HG03521 (cell line): ENCODE results near the gene CDAN1.
"Not testable (repeated sequence)": the region's sequence is repeated elsewhere in the genome, so short reads cannot be mapped to it uniquely, and the experiment has no call there.

Experiments used
- ATAC-seq: cut with Tn5 transposase; IDR thresholded peaks from one replicate; pipeline ENCODE4 v1.9.1; 2021; ENCODE audit warnings: mild to moderate bottlenecking, moderate library complexity; ENCODE audit not compliant: unreplicated experiment

Gene CDAN1

GRCh38 chr15:42710662-42711061 is 26.3 kb downstream of the CDAN1 start:
- no peak for ATAC-seq

DNA sequence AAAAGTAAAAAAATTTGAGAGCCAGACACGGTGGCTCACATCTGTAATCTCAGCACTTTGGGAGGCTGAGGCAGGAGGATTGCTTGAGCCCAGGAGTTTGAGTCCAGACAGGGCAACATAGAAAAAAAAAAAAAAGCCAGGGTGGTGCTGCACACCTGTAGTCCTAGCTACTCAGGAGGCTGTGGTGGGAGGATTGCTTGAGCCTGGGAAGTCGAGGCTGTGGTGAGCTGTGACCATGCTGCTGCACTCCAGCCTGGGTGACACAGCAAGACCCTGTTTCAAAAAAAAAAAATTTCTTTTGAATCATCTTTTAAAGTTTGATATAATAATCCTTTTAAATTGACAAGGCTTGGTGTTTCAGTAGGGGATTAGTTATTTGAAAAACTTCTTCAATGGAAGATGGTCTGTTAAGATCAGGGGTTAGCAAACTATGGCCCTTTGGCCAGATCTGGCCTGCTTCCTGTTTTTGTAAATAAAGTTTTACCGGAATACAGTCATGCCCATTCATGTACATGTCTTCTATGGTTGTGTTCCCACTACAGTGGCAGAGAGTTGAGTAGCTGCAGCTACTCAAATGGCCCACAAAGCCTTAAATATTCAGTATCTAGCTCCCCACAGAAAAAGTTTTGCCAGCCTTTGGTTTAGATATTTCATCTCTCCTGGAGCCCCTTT is 28.9 kb downstream of the CDAN1 start:
- no peak for ATAC-seq

- no peak for ATAC-seq
These were observed 29.9 kb downstream of the CDAN1 start for GRCh38 chr15:42707068-42707467.

GRCh38 chr15:42705336-42705735 is 31.6 kb downstream of the CDAN1 start:
- no peak for ATAC-seq

GRCh38 chr15:42704492-42704926 is 32.4 kb downstream of the CDAN1 start:
- ATAC-seq: no peak

DNA sequence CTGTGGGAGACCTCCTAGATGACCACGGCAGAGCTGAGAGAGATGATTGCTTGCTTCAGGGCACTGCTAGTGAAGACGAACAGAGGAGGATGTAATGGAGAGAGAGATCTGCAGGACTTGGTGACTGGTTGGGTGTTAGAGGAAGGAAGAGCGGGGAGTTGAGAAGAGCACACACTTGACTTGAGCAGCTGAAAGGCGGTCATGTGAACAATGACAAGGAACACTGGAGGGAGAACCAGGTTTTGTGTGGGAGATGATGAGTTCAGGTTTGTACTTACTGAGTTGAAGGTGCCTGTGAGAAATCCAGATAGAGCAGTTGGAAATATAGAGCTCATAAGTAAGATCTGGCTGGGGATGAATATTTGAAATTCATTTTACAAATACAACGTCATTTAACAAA is 40.3 kb downstream of the CDAN1 start:
- ATAC-seq: no peak

DNA sequence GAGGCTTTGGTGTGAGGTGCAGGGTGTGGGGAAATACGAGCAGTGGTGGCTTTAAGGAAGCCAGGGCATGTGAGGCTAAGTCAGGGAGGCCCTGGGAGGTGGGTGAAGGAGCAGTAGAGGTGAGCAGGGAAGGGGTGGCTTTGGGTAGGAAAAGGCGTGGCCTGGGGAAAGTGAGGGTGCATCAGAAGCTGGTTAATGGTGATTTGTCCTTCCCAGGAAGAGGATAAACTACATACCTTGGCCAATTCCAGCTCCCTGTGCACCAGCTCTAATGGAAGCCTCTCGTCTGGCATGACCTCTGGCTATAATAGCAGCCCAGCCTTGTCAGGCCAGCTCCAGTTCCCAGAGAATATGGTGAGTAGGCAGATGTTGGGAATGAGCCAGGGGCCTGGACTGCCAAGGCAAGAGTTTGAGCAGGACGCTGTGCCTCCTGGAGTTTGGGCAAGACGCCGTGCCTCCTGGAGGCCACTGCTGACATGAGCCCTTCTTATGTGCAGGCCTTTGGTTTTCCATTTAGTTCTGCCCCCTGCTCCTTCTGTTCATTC is 41.3 kb downstream of the CDAN1 start:
- ATAC-seq: no peak

DNA sequence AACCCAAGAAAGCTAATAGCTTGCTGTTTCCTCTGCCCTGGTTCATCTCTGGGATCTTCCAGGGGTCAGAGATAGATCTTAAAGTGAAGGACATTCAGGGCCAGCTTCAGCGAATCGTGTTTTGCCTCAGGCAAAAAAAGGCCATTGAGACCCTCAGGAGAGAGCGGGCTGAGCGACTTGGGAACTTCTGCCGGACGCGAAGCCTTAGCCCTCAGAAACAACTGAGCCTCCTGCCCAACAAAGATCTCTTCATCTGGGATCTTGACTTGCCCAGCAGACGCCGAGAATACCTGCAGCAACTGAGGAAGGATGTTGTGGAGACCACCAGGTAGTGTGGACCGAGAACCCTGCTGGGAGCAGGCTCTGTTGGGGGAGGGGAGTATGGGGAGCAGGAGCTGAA is 42.5 kb downstream of the CDAN1 start:
- ATAC-seq: no peak

- ATAC-seq: no peak
These were observed 43.0 kb downstream of the CDAN1 start for GRCh38 chr15:42693942-42694341.

- no peak for ATAC-seq
These were observed 43.4 kb downstream of the CDAN1 start for GRCh38 chr15:42693496-42693895.

DNA sequence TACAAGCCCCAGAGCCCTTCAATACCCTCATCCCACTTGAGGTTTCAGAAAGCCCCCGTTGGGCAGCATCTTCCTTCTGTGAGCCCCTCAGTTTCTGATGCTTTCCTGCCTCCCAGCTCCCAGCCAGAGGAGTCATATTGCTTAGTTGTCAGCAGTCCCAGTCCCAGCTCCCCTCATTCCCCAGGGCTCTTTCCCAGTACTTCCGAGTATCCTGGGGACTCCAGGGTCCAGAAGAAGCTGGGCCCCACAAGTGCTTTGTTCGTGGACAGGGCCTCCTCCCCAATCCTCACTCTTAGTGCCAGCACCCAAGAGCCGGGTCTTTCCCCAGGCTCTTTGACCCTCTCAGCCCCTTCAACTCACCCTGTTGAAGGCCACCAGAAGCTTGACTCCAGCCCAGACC is 43.9 kb downstream of the CDAN1 start:
- no peak for ATAC-seq

DNA sequence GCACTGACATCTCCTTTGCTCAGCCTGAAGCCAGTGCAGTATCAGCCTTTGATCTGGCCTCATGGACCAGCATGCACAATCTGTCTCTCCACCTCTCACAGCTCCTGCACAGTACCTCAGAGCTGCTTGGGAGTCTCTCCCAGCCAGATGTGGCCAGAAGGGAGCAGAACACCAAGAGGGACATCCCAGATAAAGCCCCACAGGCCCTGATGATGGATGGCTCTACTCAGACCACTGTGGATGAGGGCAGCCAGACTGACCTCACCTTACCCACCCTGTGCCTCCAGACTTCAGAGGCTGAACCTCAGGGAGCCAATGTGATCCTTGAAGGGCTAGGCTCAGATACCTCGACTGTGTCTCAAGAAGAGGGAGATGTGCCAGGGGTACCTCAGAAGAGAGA is 44.4 kb downstream of the CDAN1 start:
- ATAC-seq: no peak

GRCh38 chr15:42691770-42692169 is 45.2 kb downstream of the CDAN1 start:
- no peak for ATAC-seq

GRCh38 chr15:42691308-42691707 is 45.6 kb downstream of the CDAN1 start:
- ATAC-seq: no peak

GRCh38 chr15:42688301-42688700 is 48.6 kb downstream of the CDAN1 start:
- no peak for ATAC-seq

GRCh38 chr15:42687740-42688139 is 49.2 kb downstream of the CDAN1 start:
- ATAC-seq: no peak

GRCh38 chr15:42686281-42686680 is 50.6 kb downstream of the CDAN1 start:
- ATAC-seq: no peak

DNA sequence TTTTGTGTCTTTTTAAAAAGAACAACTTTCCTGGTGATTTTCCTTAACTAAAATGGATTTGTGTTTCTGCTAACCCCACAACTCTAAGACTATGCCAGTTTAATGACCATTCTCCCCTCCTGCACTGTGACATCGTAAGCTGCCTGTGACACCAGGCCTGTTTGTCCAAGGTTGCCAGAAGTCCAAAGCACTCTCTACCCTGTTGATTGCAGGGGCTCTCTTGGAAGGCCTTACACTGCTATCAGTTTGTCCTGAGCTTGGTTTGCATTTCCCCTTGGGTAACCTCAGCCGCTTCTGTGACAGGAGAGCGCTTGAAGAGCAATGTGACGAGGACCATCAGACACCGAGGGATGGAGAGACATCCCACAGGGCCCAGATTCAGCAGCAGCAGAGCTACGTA is 55.8 kb downstream of the CDAN1 start:
- no peak for ATAC-seq

DNA sequence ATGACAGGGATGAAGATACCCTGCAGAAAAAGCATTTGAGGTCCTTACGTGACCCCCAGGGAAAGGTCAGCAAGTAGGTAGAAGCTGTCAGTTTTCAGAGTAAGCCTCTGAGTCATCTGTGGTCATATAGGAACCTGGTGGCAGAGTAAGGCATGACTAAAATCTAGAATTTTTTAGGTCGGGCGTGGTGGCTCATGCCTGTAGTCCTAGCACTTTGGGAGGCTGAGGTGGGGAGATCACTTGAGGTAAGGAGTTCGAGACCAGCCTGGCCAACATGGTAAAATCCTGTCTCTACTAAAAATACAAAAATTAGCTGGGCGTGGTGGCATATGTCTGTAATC is 56.8 kb downstream of the CDAN1 start:
- not testable (repeated sequence) for ATAC-seq

DNA sequence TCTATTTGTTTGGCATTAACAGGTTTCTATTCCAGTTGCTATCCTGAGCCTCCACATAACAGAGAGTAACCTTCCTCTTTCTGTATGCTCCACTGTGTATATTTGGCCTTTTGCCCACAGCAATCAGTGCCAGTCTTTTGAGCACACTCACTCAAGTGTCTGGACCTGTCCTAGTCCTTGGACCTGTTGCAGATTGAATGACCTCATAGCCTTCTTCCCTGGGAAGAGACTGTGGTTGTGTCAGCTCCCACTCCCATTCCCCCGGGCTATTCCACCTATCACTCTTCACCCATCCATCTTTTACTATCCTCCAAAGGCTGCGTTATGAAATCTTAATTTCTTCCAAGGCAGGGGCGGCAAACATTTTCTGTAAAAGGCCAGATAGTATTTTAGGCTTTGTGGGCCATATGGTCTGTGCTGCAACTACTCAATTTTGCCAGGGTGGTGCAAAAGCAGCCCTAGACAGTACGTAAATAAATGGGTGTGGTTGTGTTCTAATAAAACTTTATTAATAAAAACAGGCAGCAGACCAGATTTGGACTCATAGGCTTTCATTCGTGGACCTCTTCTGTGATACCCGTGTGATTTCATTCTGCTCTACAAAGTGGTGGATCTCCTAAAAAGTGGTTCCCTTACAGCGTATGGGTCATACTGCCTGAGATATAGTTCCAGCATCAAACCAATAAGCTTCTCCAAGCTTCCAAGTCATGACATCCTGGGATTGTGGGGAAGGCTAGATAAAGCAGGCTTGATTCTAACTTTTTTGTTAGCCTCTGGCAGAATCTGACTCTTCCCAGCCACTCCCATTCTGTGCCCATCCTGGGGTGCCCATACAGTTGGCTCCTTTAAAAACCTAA is 57.4 kb downstream of the CDAN1 start:
- no peak for ATAC-seq

DNA sequence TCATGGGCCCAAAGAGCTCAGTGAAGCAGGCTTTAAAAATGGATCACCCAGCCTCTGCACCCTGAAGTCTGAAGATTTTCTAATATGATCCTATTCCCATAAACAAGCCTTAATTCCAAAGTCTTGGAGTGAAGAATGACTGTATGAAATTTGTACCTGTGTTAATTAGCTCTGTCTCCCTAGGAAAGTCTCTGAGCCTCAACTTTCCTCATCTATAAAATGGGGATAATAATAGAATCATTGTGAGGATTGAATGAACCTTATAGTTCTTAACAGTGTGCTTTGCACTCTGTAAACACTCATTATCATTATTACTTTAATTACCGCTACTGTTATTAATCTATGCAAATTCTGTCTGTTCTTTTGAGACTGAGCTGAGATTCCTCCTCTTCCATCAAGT is 61.9 kb downstream of the CDAN1 start:
- no peak for ATAC-seq

DNA sequence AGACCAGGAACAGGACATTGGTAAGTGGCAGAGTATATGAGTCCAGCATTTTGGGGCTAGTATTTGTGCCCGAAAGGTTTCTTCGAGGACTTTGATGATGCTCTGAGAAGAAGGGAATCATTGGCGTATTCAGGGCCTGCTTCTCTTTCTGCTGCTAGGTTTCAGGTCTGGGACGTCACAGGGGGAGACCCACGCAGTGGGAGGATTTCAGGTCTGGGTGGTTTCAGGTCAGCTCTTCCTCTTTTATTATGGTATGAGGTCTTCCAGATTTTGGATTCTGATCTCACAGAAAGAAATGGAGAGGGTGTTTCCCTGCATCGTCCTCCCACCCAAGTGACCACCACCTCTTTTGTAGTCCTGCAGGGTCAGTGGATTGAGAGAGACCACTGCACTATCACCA is 62.5 kb downstream of the CDAN1 start:
- no peak for ATAC-seq
